Esophagus squamous epithelium (tissue), 5 donors: ENCODE measurements around the gene IL21R. TPM values are rescaled to one million over a fixed set of nuclear protein-coding genes. Genes with fewer than 3 reads are reported as not detected.
A peak's percentile ranks its signal among the peaks of the same experiment; 100 is the strongest.

Source experiments
- DNase-seq: peaks from one replicate; lab custom pipeline; 2025; lab: John Stamatoyannopoulos, UW
- H3K27ac ChIP-seq, 4 donors: fragments of 200-600 bp; sonication (generic); one replicate each; pipeline ENCODE4 v1.5.1; 2016 to 2019; ENCODE audit warnings: mild to moderate bottlenecking in 1 of 4
- H3K27me3 ChIP-seq, 4 donors: fragments of 200-600 bp; sonication (generic); 1 replicate in 3 of 4; 2 replicates in 1 of 4; pipeline versions ENCODE4 v1.5.1 to v1.6.0; 2017 to 2021; ENCODE audit warnings: antibody characterized with exemption in 1 of 4
- H3K36me3 ChIP-seq, 3 donors: fragments of 200-600 bp; sonication (generic); one replicate each; pipeline ENCODE4 v1.5.1; 2016 to 2019
- H3K4me1 ChIP-seq, 3 donors: fragments of 200-600 bp; sonication (generic); one replicate each; pipeline ENCODE4 v1.5.1; 2017 to 2019
- H3K4me3 ChIP-seq, 4 donors: fragments of 200-600 bp; sonication (generic); 1 replicate in 3 of 4; 2 replicates in 1 of 4; pipeline ENCODE4 v1.5.1; 2016 to 2019; ENCODE audit warnings: mild to moderate bottlenecking in 2 of 4, moderate library complexity in 1 of 4
- H3K9me3 ChIP-seq, 3 donors: fragments of 200-600 bp; sonication (generic); one replicate each; pipeline ENCODE4 v1.5.1; 2016 to 2019
- CTCF ChIP-seq, 6 experiments: fragments of 450-650 bp in 4 of 6; fragments of 200-600 bp in 2 of 6; sonication (generic) in 2 of 6; IDR thresholded peaks; one replicate each; pipeline ENCODE4 v1.5.1; 2016 to 2019; ENCODE audit warnings: antibody characterized with exemption in 6 of 6, mild to moderate bottlenecking in 4 of 6, moderate library complexity in 4 of 6
- POLR2A ChIP-seq, 4 donors: fragments of 450-650 bp; IDR thresholded peaks; one replicate each; pipeline ENCODE4 v1.6.1; 2017; ENCODE audit warnings: antibody characterized with exemption in 4 of 4, mild to moderate bottlenecking in 4 of 4, moderate library complexity in 3 of 4
- WGBS, 2 donors: methylation state at CpG; one replicate each; pipeline ENCODE4 v1.1.5; 2018; 5-methylcytosine and 5-hydroxymethylcytosine counted together
- intact Hi-C: fragments of 100-400 bp; cut with DNase I; formaldehyde crosslinking; loops from one replicate; pipeline ENCODE4 v1.15.0; 2022
- total RNA-seq, 4 donors: library from RNA; depleted of rRNA; stranded (reverse); fragments of >200 nt; gene quantifications; one replicate each; pipeline ENCODE4 v1.1.0, GENCODE V29; 2016
- donor health status: DM: yes; HTN: yes; CAD: no.

The IL21R gene
- total RNA-seq, 4 donors from 2014 or later, result 0.23 to 1.2 (median 0.39) TPM

- H3K4me1 ChIP-seq, result peaks cover 0 to 28% (median 13%) of the 10 kb centered on the region in 3 donors
- TF ChIP-seq POLR2A (IDR thresholded peaks at IDR 0.05) (no peak), CTCF (IDR thresholded peaks at IDR 0.05) (no peak)
- intact Hi-C loops, result no loop called here
- peaks cover 0 to 41% (median 0%) of the 10 kb centered on the region in 4 donors for H3K27me3 ChIP-seq
- DNase-seq, result no peak
- peak overlapping the region in 2 of 4 donors; percentile 50 to 63 for H3K27ac ChIP-seq
- peak overlapping the region in 3 of 4 donors; percentile 0 to 47 (median 27) for H3K4me3 ChIP-seq
- no peaks in the 10 kb centered on the region for H3K9me3 ChIP-seq
- H3K36me3 ChIP-seq, result no peaks in the 10 kb centered on the region
- WGBS, 2 donors, result 59 to 76% methylated on average over 4 to 6 of the region's 8 CpGs
Observed at GRCh38 chr16:27402569-27402963, 592 bp downstream of the IL21R start.

GRCh38 chr16:27402964-27403600, 1.1 kb downstream of the IL21R start:
- peaks cover 0 to 41% (median 0%) of the 10 kb centered on the region in 4 donors for H3K27me3 ChIP-seq
- intact Hi-C loops, result no loop called here
- DNase-seq, result no peak
- WGBS, 2 donors, result 77 to 83% methylated on average over 15 to 17 of the region's 20 CpGs
- no peaks in the 10 kb centered on the region for H3K9me3 ChIP-seq
- H3K4me1 ChIP-seq, result peaks cover 0 to 28% (median 13%) of the 10 kb centered on the region in 3 donors
- H3K36me3 ChIP-seq, result no peaks in the 10 kb centered on the region
- no peak for TF ChIP-seq POLR2A (IDR thresholded peaks at IDR 0.05)
- TF ChIP-seq CTCF (IDR thresholded peaks at IDR 0.05), result no peak
- peak overlapping the region in 3 of 4 donors; percentile 0 to 47 (median 27) for H3K4me3 ChIP-seq
- H3K27ac ChIP-seq, result peak overlapping the region in 2 of 4 donors; percentile 50 to 63

GRCh38 chr16:27403601-27403992, 1.6 kb downstream of the IL21R start:
- Histone ChIP-seq H3K9me3 (no peaks in the 10 kb centered on the region), H3K27ac (no peak overlapping the region), H3K36me3 (no peaks in the 10 kb centered on the region), H3K27me3 (peaks cover 0 to 41% (median 0%) of the 10 kb centered on the region in 4 donors), H3K4me1 (peaks cover 2 to 33% (median 17%) of the 10 kb centered on the region in 3 donors), H3K4me3 (peak overlapping the region in 2 of 4 donors; percentile 27 to 47)
- intact Hi-C loops, result no loop called here
- TF ChIP-seq CTCF (IDR thresholded peaks at IDR 0.05), result no peak
- TF ChIP-seq POLR2A (IDR thresholded peaks at IDR 0.05), result no peak
- WGBS, 2 donors, result 48 to 100% methylated on average over 2 to 4 of the region's 6 CpGs
- DNase-seq, result no peak

GRCh38 chr16:27404163-27404823, 2.3 kb downstream of the IL21R start:
- peaks cover 0 to 41% (median 0%) of the 10 kb centered on the region in 4 donors for H3K27me3 ChIP-seq
- DNase-seq, result no peak
- H3K4me1 ChIP-seq, result peaks cover 3 to 37% (median 19%) of the 10 kb centered on the region in 3 donors
- intact Hi-C loops, result no loop called here
- no peak for TF ChIP-seq CTCF (IDR thresholded peaks at IDR 0.05)
- no peak for TF ChIP-seq POLR2A (IDR thresholded peaks at IDR 0.05)
- peak overlapping the region in 1 of 4 donors; percentile 47 for H3K4me3 ChIP-seq
- no peak overlapping the region for H3K27ac ChIP-seq
- H3K36me3 ChIP-seq, result no peaks in the 10 kb centered on the region
- 77 to 82% methylated on average over 7 to 9 of the region's 10 CpGs for WGBS, 2 donors
- H3K9me3 ChIP-seq, result no peaks in the 10 kb centered on the region
